Endodermal cell (in vitro differentiated cells): ENCODE measurements around the gene MRPS18A. TPM values are rescaled to one million over a fixed set of nuclear protein-coding genes. Genes with fewer than 3 reads are reported as not detected.

Source experiments
- DNase-seq: peaks from one replicate; pipeline ENCODE4 v3.0.0-alpha.2; 2017
- H3K27ac ChIP-seq: 2 replicates; pipeline ENCODE4 v1.5.1; 2013; ENCODE audit warnings: mild to moderate bottlenecking, low read depth, low read length, moderate library complexity
- H3K27me3 ChIP-seq: 2 replicates; pipeline ENCODE4 v1.6.1; 2013; ENCODE audit warnings: mild to moderate bottlenecking, low read length, moderate library complexity; ENCODE audit not compliant: insufficient read depth, control insufficient read depth, poor library complexity, severe bottlenecking
- H3K36me3 ChIP-seq: 2 replicates; pipeline ENCODE4 v1.7.0; 2013; ENCODE audit warnings: mild to moderate bottlenecking, low read length, moderate library complexity; ENCODE audit not compliant: control insufficient read depth, insufficient read depth
- H3K4me1 ChIP-seq: one replicate; pipeline ENCODE4 v1.7.0; 2013; ENCODE audit warnings: low read length; ENCODE audit not compliant: control insufficient read depth, insufficient read depth
- H3K4me3 ChIP-seq: 2 replicates; pipeline ENCODE4 v1.5.1; 2013; ENCODE audit warnings: mild to moderate bottlenecking, low read length, moderate library complexity
- H3K9ac ChIP-seq: 2 replicates; pipeline ENCODE4 v1.6.1; 2013; ENCODE audit warnings: mild to moderate bottlenecking, low read length, moderate library complexity; ENCODE audit not compliant: poor library complexity, severe bottlenecking; ENCODE audit errors: extremely low read depth
- H3K9me3 ChIP-seq: 2 replicates; pipeline ENCODE4 v1.6.1; 2013; ENCODE audit warnings: mild to moderate bottlenecking, low read length, moderate library complexity; ENCODE audit not compliant: control insufficient read depth
- H3K27ac Mint-ChIP-seq: 2 replicates; pipeline ENCODE4 v1.8.0; 2020; ENCODE audit warnings: mixed read lengths
- H3K27me3 Mint-ChIP-seq: 2 replicates; pipeline ENCODE4 v1.8.0; 2021; ENCODE audit warnings: mild to moderate bottlenecking, mixed read lengths; ENCODE audit not compliant: insufficient read depth
- H3K36me3 Mint-ChIP-seq: 2 replicates; pipeline ENCODE4 v1.8.0; 2020; ENCODE audit warnings: low read depth, mixed read lengths
- H3K4me1 Mint-ChIP-seq: 2 replicates; pipeline ENCODE4 v1.8.0; 2020; ENCODE audit warnings: mixed read lengths
- H3K4me3 Mint-ChIP-seq: 2 replicates; pipeline ENCODE4 v1.8.0; 2020; ENCODE audit warnings: mild to moderate bottlenecking, moderate library complexity, mixed read lengths
- H3K9me3 Mint-ChIP-seq: 2 replicates; pipeline ENCODE4 v1.8.0; 2020; ENCODE audit warnings: mild to moderate bottlenecking, mixed read lengths
- WGBS, 2 experiments: methylation state at CpG; one replicate each; pipeline versions ENCODE4 v1.1.5 to v1.1.7; 2013; ENCODE audit warnings: missing lambda C conversion rate in 2 of 2, mixed read lengths in 1 of 2; ENCODE audit not compliant: insufficient coverage in 1 of 2, insufficient read length in 1 of 2; 5-methylcytosine and 5-hydroxymethylcytosine counted together
- total RNA-seq, 2 donors: library from RNA; stranded (reverse); fragmentation: NEBNext Ultra II Directional in 1 of 2; extraction: Animal tissue kit (Norgen Biotek cat#: 25700) in 1 of 2; gene quantifications; 2 replicates in 1 of 2; 3 replicates in 1 of 2; pipeline ENCODE4 v1.2.1, GENCODE V29; 2021
- TF ChIP-seq, protein P1 (sequence below): fragments of 200-600 bp; sonication (generic); conservative IDR thresholded peaks from 2 replicates; pipeline ENCODE4 v1.5.0; 2021; ENCODE audit warnings: antibody characterized with exemption, mild to moderate bottlenecking

The MRPS18A gene
- total RNA-seq, 2 donors from 2014 or later = 53.6 to 58.8 TPM

DNA sequence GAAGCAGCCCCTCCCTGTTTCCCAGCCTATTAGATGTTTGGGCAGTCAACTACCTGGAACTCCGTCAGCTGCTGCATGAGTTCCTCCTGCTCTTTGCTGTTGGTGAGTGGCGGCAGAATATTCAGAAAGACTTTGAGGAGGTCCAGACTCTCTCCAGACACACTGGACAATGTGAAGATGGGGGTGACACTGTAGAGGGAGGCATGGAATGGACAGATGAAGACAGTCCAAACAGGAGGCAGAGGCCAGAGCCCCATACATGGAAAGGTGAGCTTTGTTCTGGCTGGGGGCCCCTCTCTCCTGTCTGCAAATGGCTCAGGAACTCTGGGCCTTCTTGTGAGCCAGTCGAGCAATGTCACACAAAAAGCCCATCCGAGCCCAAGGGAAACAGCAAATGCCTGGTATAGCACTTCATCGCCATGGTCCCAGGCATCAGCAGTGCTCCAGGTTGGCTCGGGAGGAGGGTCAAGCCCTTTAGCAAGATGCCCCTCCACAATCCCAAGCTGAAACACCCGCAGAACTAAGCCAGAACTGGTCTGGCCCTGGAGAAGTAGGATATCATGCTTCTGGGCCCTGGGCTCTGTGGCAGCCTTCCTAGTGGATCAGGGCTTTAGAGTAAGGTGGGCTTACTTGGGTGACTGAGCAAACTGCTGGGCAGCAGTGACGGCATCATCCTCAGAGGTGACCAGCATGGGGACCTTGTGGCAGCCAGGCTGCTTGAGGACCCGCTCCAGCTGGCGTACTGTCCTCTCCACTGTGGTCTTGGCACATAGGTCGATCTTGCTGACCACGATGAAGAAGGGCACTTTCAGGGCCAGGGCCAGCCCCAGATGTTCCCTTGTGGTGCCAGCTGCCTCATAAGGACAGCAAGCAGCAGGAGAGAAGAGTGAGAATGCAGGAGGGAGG, 63.5 kb downstream of the MRPS18A start:
- TF ChIP-seq, protein P1, sequence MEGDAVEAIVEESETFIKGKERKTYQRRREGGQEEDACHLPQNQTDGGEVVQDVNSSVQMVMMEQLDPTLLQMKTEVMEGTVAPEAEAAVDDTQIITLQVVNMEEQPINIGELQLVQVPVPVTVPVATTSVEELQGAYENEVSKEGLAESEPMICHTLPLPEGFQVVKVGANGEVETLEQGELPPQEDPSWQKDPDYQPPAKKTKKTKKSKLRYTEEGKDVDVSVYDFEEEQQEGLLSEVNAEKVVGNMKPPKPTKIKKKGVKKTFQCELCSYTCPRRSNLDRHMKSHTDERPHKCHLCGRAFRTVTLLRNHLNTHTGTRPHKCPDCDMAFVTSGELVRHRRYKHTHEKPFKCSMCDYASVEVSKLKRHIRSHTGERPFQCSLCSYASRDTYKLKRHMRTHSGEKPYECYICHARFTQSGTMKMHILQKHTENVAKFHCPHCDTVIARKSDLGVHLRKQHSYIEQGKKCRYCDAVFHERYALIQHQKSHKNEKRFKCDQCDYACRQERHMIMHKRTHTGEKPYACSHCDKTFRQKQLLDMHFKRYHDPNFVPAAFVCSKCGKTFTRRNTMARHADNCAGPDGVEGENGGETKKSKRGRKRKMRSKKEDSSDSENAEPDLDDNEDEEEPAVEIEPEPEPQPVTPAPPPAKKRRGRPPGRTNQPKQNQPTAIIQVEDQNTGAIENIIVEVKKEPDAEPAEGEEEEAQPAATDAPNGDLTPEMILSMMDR = no peak
- Mint-ChIP-seq H3K4me3 (no peak overlapping the region), H3K9me3 (no peaks in the 10 kb centered on the region), H3K27ac (no peak overlapping the region), H3K27me3 (no peaks in the 10 kb centered on the region), H3K4me1 (peaks cover 24% of the 10 kb centered on the region), H3K36me3 (peaks cover 70% of the 10 kb centered on the region)
- peaks cover 78% of the 10 kb centered on the region for H3K36me3 ChIP-seq
- H3K4me3 ChIP-seq = no peak overlapping the region
- H3K9me3 ChIP-seq = no peaks in the 10 kb centered on the region
- H3K9ac ChIP-seq = no peak overlapping the region
- H3K27me3 ChIP-seq = no peaks in the 10 kb centered on the region
- no peaks in the 10 kb centered on the region for H3K4me1 ChIP-seq
- 93 to 95% methylated on average over 9 to 12 of the region's 12 CpGs for WGBS, 2 experiments
- no peak for DNase-seq
- no peak overlapping the region for H3K27ac ChIP-seq

DNA sequence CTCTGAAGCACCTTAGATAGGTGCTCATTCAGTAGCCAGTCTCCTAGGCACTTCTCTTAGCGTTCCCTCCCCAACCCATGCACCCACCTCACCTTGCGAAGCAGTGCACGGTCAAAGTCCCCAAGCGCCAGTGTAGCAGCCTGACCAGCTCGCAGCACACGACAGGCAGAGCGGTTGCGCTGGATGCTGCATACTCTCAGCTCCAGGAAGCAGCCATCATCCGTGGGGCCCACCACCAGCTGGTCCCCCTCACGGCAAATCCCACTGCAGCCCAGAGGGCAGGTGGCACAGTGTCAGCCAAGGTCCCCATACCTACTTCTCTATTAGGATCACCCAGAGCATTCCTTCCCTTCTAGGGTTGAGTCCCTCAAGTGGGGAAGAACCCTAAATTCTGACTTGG, 65.0 kb downstream of the MRPS18A start:
- TF ChIP-seq, protein P1 = no peak
- Histone ChIP-seq H3K36me3 (peaks cover 82% of the 10 kb centered on the region), H3K27me3 (no peaks in the 10 kb centered on the region), H3K4me1 (no peaks in the 10 kb centered on the region), H3K9me3 (no peaks in the 10 kb centered on the region), H3K4me3 (no peak overlapping the region), H3K27ac (no peak overlapping the region), H3K9ac (no peak overlapping the region)
- Mint-ChIP-seq H3K4me1 (peaks cover 16% of the 10 kb centered on the region), H3K4me3 (no peak overlapping the region), H3K36me3 (peaks cover 70% of the 10 kb centered on the region), H3K9me3 (no peaks in the 10 kb centered on the region), H3K27ac (no peak overlapping the region), H3K27me3 (no peaks in the 10 kb centered on the region)
- DNase-seq = no peak
- 95 to 96% methylated on average over 8 to 10 of the region's 10 CpGs for WGBS, 2 experiments

DNA sequence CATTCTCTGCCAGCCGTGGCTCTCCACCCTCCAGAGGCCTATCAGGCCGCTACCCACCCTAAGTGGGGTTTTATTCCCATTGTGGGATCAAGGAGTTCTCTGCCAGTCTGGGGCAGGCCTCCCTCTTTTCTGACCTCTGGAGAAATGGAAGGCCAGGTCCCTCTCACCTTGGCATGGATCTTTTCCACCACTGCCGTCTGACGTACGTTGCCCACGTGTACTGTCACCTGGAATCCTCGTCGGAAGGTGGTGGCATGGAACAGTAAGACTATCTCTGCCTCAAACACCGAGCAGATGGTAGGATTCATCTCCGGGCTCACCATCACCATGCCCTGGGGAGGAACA, 65.8 kb downstream of the MRPS18A start:
- 94 to 100% methylated on average over 6 to 10 of the region's 10 CpGs for WGBS, 2 experiments
- Histone ChIP-seq H3K9me3 (no peaks in the 10 kb centered on the region), H3K27me3 (no peaks in the 10 kb centered on the region), H3K9ac (no peak overlapping the region), H3K27ac (no peak overlapping the region), H3K4me1 (no peaks in the 10 kb centered on the region), H3K4me3 (no peak overlapping the region), H3K36me3 (peaks cover 83% of the 10 kb centered on the region)
- H3K36me3 Mint-ChIP-seq = peaks cover 65% of the 10 kb centered on the region
- H3K9me3 Mint-ChIP-seq = no peaks in the 10 kb centered on the region
- H3K27ac Mint-ChIP-seq = no peak overlapping the region
- DNase-seq = no peak
- H3K4me3 Mint-ChIP-seq = no peak overlapping the region
- peaks cover 9% of the 10 kb centered on the region for H3K4me1 Mint-ChIP-seq
- no peaks in the 10 kb centered on the region for H3K27me3 Mint-ChIP-seq
- TF ChIP-seq, protein P1 = no peak

Other genes starting within 250 kb of the MRPS18A start
- not detected for gene DLK2, start 232.2 kb downstream of the MRPS18A start, total RNA-seq
- gene TJAP1, start 210.2 kb downstream of the MRPS18A start, total RNA-seq = 10 to 100 TPM; 44.3 to 50.2 TPM
- gene LRRC73, start 177.4 kb downstream of the MRPS18A start, total RNA-seq = under 1 TPM; 0.46 to 0.64 TPM
- gene YIPF3, start 170.9 kb downstream of the MRPS18A start, total RNA-seq = 100 to 1,000 TPM in 1 of 2 donors, 10 to 100 TPM in 1; 87.7 to 103 TPM
- gene POLR1C, start 170.7 kb downstream of the MRPS18A start, total RNA-seq = 10 to 100 TPM; 37.6 to 44.2 TPM
- gene XPO5, start 111.8 kb downstream of the MRPS18A start, total RNA-seq = 10 to 100 TPM; 70.8 to 74.3 TPM
- gene POLH, start 111.6 kb downstream of the MRPS18A start, total RNA-seq = 10 to 100 TPM; 11.2 to 18.8 TPM
- 10 to 100 TPM; 87.9 to 90.6 TPM for gene GTPBP2, start 58.5 kb downstream of the MRPS18A start, total RNA-seq
- gene MAD2L1BP, start 52.0 kb downstream of the MRPS18A start, total RNA-seq = 10 to 100 TPM; 32.7 to 41.5 TPM
- under 1 TPM; 0.44 to 0.64 TPM for gene RSPH9, start 42.8 kb downstream of the MRPS18A start, total RNA-seq
- 100 to 1,000 TPM; 163 to 254 TPM for gene VEGFA, start 82.4 kb upstream of the MRPS18A start, total RNA-seq